Inflammatory macrophage treated with lipopolysaccharide for 1 hour (primary cell): ENCODE measurements around the gene LRRC56.
"Not testable (repeated sequence)": the region's sequence is repeated elsewhere in the genome, so short reads cannot be mapped to it uniquely, and the experiment has no call there.

Source experiments
- DNase-seq, 2 donors: peaks; one replicate each; pipeline ENCODE4 v3.0.0-alpha.2; 2020 to 2022

Gene LRRC56

DNA sequence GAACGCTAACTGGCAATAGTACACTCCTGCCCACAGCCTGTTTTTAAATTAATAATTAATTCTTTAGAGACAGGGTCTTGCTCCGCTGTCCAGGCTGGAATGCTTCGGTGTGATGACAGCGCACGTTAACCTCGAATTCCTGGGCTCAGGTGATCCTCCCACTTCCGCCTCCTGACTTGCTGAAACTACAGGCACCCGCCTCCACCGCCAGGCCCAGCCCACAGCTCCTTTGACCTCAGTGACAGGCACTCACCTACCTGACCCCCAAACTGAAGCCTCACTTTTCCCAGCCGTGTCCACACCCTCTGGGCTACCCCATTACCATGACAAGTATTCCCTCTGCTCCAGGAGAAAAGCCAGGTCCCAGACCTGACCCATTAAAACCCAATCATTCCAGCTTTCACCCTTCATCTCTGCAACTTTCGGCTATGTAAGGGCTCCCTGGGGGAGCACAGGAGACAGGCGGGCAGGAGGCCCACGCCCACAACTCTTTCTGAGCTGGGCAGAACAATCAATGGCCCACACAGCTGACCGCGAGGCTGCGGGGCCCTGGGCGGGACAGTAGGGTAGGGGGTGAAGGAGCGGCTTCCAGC, 22.5 kb downstream of the LRRC56 start:
- no peak for DNase-seq

DNA sequence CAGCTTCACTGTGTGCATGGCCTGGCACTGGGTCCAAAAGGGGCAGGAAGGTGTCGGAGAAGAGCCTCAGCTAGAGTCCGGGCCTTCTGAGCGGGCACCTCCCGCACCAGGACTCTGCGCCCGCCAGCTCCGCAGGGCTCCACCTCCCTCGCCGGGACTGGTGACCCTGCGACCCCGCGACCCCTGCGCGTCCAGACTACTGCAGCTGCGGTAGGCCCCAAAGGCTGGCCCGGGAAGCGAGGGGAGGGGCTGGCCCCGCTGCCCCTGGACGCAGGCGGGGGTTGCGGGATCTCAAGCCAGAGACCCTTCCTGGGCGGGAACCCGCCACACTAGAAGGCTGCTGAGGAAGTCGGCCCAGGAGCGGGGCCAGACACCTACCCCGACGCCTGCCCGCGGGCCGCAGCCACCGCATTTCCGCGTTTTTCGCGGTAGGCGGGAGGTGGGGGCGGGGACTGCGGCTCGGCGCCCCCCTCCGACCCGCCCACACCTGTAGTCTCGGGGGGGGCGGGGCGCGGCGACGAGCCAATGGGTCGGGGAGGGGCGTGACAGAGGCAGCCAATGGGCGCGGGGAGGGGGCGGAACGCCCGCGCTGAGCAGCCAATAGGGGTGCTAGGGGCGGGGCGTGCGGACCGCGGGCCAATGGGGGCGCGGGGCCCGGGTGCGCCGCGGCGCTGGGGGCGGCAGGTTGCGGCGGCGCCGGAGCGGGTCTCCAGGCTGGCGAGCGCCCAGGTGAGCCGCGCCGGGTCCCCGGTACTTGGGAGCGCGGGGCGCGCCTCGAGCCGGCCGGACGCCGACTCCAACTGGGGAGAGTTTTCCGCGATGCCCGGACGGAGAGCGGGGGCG, 23.2 kb downstream of the LRRC56 start, which contains the start of the genes LMNTD2 and RASSF7:
Gene LMNTD2 (minus strand): TSS at position 434 of the 843 bp plus-strand sequence. CDS start 22 bp downstream, at position 412.
Gene RASSF7 (plus strand): TSS at position 666 of the 843 bp plus-strand sequence. CDS start 799 bp downstream, outside the sequence.
- peak; percentile 81 to 94 for DNase-seq

DNA sequence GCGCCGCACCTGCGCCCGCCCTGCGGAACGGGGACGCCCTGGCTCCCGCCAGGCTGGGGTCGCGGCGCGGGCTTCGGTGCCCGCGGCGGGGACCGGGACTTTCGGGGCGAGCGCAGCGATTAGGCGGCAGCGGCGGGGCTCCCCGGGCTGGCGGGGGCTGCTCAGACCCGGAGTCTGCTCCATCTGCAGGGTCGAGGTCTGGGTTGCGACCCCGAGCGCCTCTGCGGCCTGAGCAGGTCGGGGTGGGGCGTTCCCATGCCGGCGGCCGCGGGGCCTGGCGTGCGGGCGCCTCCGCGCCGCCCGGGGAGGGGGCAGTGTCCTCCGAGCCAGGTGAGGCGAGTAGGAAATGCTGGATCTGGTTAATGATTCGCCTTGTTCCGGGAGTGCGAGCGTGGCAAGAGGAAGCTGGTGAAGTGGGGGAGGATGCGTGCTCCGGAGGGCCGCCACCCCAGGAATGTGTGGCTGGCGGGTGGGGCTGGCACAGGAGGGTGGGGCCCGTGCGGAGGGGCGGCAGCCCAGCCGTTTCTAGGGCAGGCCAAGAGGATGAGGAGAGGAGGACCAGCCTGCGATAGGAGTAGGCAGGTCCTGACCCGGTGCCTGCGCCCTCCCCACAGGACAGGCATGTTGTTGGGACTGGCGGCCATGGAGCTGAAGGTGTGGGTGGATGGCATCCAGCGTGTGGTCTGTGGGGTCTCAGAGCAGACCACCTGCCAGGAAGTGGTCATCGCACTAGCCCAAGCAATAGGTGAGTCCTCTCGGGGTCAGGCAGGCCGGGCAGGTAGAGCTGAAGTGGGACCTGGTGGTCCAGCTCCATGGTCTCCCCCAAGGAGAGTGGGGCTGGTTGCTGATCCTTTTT, 24.0 kb downstream of the LRRC56 start:
- no peak for DNase-seq

DNA sequence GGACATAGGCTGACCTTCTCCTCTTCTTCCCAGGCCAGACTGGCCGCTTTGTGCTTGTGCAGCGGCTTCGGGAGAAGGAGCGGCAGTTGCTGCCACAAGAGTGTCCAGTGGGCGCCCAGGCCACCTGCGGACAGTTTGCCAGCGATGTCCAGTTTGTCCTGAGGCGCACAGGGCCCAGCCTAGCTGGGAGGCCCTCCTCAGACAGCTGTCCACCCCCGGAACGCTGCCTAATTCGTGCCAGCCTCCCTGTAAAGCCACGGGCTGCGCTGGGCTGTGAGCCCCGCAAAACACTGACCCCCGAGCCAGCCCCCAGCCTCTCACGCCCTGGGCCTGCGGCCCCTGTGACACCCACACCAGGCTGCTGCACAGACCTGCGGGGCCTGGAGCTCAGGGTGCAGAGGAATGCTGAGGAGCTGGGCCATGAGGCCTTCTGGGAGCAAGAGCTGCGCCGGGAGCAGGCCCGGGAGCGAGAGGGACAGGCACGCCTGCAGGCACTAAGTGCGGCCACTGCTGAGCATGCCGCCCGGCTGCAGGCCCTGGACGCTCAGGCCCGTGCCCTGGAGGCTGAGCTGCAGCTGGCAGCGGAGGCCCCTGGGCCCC, 24.8 kb downstream of the LRRC56 start:
- DNase-seq: no peak

DNA sequence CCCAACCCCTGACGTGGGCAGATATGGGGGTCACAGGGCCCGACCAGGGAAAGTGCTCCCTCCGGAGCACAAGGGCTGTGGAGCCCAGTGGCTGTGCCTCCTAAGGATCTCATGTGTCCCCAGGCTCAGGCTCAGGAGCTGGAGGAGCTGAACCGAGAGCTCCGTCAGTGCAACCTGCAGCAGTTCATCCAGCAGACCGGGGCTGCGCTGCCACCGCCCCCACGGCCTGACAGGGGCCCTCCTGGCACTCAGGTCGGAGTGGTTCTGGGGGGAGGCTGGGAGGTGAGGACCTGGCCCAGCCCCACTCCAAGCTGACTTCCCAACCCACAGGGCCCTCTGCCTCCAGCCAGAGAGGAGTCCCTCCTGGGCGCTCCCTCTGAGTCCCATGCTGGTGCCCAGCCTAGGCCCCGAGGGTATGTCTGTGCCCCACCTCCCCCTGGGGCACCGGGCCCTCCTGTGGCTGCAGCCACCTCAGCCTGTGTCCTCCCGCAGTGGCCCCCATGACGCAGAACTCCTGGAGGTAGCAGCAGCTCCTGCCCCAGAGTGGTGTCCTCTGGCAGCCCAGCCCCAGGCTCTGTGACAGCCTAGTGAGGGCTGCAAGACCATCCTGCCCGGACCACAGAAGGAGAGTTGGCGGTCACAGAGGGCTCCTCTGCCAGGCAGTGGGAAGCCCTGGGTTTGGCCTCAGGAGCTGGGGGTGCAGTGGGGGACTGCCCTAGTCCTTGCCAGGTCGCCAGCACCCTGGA, 25.9 kb downstream of the LRRC56 start:
- no peak for DNase-seq

DNA sequence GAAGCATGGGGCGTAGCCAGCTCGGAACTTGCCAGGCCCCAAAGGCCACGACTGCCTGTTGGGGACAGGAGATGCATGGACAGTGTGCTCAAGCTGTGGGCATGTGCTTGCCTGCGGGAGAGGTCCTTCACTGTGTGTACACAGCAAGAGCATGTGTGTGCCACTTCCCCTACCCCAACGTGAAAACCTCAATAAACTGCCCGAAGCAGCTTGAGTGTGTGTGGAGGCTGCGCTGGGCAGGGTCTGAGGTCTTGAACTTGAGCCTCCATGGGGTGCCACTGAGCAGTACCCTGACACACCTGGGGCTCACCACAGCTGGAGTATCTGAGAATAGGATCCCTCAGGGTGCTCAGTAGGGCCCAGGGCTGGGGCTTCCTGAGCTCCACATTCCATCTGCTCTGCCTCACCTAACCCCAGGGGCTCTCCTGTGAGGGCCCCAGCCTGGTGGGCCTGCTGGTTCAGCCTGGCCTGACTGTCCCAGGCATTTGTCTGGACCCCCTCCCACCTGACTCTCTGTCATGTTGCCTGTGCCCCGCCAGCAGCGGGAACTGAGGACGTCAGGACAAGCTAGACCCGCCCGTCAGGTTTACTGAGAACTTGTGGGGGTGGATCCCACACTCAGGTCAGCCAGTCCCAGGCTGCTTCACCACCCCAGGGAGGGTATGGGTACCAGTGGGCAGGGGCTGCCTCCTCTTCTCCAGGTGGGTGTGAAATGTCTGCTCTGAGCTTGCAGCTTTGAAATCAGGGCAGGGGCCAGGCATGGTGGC, 26.7 kb downstream of the LRRC56 start:
- no peak for DNase-seq

DNA sequence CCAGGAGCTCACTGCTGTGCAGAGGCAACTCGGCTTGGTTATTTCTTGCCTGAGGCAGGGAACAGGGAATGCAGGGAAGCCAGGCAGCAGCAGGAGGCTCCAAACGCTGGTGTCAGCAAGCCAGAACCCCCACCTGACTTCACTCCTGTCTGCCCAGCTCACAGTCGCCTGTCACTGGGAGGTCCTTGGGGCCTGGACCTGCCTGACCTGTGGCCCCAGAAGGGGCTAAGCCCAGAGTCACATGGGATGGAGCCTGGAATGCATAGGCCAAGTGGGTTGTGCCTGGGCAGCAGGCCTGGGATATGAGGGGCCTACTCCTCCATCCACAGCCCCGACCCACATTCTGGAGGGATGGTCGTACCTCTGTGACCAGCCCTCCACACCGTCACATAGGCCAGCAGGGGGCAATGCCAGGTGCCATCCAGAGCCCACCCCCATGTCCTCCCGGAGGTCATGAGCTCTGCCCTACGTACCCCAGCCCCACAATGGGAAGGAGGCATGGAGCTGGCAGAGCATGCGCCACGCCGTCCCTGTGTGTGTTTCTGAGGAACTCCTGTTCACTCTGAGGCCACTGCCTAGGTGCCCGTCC, 28.7 kb downstream of the LRRC56 start:
- DNase-seq: no peak

DNA sequence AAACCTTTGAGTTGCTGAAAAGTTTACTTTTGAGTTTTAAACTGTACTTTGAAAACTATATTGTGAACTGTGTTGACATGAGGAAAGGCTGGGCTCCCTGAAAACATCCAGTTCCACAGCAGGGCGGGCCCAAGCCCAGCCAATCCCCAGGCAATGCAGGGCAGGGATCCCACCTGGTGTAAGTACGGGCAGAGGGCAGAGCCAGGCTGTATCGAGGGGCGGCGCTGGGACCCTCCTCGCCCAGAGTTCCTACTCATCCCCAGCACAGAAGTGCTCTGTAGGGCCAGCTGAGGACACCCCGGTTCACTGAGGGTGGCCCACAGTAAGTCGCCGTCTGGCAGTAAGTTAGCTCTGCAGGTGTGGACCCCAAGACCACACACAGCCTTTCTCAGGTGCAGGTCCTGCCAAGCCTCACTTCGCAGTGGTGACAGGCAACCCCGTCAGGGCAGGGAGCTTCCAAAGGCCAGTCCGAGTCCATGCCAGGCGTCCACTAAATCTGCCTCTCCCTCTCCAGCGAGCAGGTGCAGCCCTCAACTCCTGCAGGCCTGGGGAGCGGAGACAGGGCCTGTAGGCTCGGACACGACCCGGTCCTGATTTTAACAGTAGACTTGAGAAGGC, 29.8 kb downstream of the LRRC56 start:
- DNase-seq: no peak

DNA sequence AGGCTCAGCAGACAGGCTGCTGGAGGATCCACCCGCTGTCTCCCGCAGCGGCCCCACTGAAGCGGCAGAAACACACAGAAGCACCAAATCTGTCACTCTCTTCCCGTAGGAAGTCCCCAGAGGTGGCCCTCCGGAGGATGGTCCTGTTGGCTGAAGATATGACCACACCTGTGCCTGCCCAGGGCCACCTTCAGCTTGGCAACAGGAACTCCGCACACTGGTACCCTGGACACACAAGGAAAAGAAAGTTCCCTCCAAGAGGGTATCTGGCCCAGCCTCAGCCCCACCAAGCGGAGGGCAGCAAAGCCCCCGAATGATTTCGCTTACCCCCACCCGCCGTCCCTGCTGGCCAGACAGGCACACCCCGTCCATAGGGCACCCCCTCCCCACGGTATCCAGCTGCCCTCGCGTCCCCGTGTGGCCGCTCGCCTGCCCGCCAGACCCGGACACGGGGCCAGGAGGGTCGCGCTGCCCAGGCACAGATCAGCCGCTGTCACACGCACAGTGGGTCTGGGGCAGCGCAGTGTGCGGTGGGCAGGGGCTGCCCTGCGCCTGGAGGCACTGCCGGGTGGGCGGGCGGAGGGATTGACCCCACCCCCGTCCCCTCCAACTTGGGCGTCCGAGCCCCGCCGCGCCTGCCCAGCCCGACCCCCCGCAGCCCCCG, 30.4 kb downstream of the LRRC56 start:
- DNase-seq: no peak

DNA sequence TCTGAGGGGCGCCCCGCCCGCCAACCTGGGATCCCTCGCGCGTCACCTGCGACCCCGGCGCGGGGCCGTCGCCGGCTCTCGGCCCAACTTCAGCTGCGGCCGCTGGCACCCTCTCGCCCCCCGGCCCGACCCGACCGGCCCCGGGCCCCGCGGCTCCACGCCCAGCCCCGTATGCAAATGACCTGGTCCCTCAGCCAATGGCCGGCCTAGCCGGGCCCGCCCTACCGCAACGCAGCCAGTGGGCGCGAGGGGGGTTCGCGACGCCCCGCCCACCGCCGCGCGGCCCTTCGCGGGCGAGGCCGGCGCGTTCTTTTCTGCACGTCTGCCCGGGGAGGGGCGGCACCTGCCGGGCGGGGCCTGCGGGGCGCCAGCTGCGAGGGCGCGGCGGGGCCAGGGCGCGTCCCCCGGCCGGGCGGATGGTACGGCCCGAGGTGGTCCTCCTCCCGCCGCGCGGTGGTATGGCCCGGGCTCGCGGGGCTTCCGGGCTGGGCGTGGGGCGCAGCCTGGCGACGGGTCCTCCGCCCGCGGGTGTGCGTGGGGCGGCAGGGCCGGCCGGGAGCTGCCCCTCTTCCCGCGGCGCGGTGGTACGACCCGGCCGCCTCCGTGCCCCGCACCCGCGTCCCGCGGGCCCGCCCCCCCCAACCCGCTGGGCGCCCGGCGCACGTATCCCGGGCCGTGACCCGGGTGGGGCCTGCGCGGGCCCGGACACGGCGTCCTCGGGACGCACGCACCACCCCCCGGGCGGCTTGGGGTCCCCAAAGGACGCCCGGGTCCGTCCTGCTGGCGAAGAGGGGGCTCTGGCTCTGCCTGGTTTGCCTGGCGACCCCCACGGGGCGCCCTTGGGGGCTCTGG, 31.2 kb downstream of the LRRC56 start:
- DNase-seq: peak; percentile 82 to 88

DNA sequence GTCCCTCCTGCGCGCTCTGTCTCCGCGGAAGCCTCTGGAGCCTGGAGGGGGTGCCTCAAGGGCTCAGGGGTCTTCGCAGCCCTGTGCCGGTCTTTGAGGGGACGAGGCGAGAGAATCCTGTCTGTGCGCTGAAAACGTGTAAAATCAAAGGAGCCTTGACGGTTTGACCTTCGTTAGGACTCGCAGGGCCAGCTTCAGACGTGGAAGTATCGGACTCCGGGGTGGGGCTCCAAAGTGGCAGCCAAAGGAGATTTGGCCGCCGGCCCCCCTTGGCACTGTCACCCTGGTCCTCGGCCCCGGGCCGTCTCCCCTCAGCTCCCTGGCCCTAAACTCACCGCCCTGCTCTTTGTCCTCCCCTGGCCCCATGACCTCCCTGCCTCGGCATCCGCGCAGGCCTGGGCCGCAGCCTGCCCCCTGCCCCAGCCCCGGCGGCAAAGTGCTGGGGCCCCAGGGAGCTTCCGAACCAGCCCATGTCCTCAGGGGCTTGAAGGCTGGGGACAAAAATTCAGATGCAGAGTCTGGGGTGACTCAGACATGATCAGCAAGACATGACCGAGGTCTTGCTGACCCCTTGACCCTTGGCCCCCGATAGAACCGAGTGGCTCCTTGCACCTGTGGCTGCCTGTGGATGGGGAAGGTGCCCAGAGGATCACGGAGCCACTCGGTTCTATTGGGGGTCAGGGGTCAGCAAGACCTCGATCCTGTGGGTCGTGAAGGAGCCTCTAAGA, 32.0 kb downstream of the LRRC56 start:
- no peak for DNase-seq

DNA sequence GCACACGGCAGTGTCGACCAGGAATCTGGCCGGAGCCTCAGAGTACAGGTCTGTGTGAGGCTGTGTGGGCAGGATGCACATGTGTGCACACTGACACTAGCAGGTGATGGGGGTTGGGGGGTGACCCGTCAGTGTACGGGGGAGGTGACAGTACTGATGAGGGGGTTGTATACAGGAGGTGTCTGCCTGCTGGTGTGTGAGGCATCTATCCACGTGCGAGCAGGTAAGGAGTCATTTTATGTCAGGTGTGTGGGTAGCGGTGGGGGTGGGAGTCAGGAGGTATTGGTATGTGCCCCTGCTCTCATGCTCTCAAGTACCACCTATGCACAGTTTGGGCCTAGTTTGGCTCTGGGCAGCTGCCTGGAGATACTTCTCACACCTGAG, 34.5 kb downstream of the LRRC56 start:
- no peak for DNase-seq

DNA sequence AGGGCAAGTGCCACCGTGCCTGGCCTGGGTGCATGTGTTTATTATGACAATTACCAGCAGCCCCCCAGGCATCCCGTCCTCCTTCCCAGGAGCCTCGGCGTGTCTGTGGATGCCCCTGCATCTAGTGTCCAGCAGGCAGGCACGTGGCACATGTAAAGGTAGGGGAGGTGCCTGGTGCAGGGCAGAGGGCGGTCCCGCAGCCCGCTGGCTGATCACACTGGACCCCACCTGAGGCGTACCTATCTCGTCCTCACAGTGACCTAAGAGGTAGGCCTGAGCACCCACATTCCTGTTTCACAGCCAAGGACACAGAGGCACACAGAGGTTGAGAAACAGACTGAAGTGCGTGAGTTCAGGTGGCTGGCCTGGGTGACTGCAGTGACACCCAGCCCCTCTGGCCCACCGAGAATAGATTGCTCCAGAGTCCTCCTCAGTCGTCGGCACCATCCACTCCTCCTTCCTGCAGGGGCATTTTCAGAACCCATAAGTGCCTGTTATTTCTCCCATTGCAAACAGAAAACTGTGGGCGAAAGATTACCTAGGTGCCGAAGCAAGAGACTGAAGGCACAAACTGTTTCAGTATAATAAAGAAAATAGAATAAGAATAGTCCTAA, 35.9 kb downstream of the LRRC56 start:
- DNase-seq: no peak

DNA sequence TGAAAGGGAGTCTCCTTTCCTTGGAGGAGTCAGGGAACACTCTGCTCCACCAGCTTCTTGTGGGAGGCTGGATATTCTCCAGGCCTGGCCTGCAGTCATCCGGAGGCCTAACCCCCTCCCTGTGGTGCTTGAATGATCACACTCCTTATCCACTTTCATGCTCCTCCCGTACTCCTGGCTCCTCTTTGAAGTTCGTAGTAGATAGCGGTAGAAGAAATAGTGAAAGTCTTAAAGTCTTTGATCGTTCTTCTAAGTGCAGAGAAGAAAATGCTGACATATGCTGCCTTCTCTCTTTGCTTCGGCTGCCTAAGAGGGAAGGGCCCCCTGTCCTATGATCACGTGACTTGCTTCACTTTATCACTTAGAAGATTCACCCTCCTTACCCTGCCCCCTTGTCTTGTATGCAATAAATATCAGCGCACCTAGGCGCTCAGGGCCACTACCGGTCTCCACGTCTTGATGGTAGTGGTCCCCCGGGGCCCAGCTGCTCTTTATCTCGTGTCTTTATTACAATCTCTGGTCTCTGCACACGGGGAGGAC, 36.8 kb downstream of the LRRC56 start:
- DNase-seq: not testable (repeated sequence)

DNA sequence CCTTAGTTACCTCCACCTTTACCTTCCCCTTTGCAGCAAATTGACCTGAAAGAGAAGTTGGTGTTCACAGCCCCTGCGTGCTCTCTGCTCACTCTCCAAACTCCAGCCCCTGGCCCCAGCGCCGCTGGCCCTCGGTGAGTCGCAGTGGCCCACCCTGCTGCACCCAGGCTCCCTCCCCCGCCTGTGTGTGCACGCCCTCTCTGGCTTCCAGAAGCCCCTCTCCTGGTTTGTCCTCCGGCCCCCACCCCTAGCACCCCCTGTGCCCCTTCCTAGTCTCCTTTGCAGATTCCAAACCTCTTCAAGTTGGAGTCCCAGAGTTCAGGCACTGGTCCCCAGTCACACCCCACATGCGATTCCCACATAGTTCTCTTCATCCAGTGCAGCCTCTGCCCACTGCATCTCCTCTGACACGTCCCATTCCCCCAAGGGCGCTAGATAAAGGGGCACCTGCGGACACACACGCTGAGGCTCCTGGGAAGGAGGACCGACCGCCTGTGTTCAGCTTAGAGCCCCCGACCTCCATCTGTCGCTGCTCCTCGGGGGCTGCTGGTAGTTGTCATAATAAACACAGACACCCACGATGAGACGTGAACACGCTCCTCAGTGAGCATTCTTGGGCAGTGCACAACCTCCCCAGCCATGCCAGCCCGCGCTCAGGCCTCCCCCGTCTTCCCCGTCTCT, 37.4 kb downstream of the LRRC56 start:
- no peak for DNase-seq

DNA sequence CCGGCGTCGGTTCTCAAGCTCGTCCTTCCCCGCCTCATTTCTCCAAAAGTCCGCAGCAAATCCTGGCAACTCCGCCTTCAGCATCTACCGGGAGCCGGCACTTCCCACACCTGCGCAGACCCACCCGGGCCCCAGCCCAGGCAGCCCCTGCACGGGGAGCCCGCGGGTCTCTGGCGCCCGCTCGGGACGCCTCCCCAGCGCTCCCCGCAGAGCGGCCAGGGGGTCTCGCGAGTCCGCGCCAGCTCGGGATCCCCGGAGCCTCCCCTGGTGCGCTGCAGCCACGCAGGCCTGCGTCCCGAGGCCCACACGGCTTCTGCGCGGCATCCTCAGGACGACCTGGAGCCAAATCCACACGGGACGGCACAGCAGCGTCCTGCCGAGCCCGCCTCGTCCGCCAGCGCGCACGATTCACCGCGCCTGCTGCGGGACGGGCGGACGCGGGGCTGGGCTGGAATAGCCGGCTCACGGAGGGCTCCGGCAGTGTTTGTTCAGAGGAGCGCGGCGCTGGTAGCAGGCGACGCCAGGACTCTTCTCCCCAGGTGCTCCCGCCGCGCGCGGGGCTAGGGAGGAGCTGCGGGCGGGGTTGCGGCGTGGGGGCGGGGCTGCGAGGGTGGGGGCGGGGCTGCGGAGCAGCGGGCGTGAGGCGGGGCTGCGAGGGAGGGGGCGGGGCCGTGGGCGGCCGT, 38.1 kb downstream of the LRRC56 start:
- no peak for DNase-seq
